Neural cell (in vitro differentiated cells): ENCODE results near the gene FAM186B. TPM values are rescaled to one million over a fixed set of nuclear protein-coding genes. Genes with fewer than 3 reads are reported as not detected.

Source experiments
- H2AFZ ChIP-seq: fragments of 200-600, 300-800 bp; sonication (generic), shearing (Covaris generic); 2 replicates; pipeline ENCODE4 v1.6.0; 2014; ENCODE audit warnings: low read depth, mild to moderate bottlenecking, antibody characterized with exemption, low read length, moderate library complexity
- H3F3A ChIP-seq: fragments of 200-600 bp; shearing (Covaris generic); 2 replicates; pipeline ENCODE4 v1.6.1; 2016; ENCODE audit warnings: mild to moderate bottlenecking, moderate library complexity, mixed read lengths, antibody characterized with exemption, low read length; ENCODE audit not compliant: insufficient read depth, poor library complexity, severe bottlenecking
- H3K27ac ChIP-seq: fragments of 200-600, 300-800 bp; sonication (generic), shearing (Covaris generic); 2 replicates; pipeline ENCODE4 v1.5.1; 2014; ENCODE audit warnings: mild to moderate bottlenecking, low read length, moderate library complexity
- H3K27me3 ChIP-seq: fragments of 300-800, 200-600 bp; sonication (generic), shearing (Covaris generic); 2 replicates; pipeline ENCODE4 v1.6.0; 2014; ENCODE audit warnings: mild to moderate bottlenecking, low read depth, low read length, moderate library complexity; ENCODE audit not compliant: insufficient read depth
- H3K36me3 ChIP-seq: fragments of 300-800, 200-600 bp; sonication (generic), shearing (Covaris generic); 2 replicates; pipeline ENCODE4 v1.5.1; 2014; ENCODE audit warnings: mild to moderate bottlenecking, antibody characterized with exemption, low read length, moderate library complexity; ENCODE audit not compliant: insufficient read depth
- H3K4me2 ChIP-seq: fragments of 300-800, 200-600 bp; sonication (generic), shearing (Covaris generic); 2 replicates; pipeline ENCODE4 v1.6.0; 2014; ENCODE audit warnings: mild to moderate bottlenecking, low read length
- H3K4me3 ChIP-seq: fragments of 300-800, 200-600 bp; sonication (generic), shearing (Covaris generic); 2 replicates; pipeline ENCODE4 v1.5.1; 2014; ENCODE audit warnings: mild to moderate bottlenecking, low read length, moderate library complexity
- H3K79me2 ChIP-seq: fragments of 200-600 bp; shearing (Covaris generic); replicated peaks from 2 replicates; pipeline ENCODE4 v1.6.0; 2014; ENCODE audit warnings: mild to moderate bottlenecking, low read length, moderate library complexity; ENCODE audit not compliant: insufficient read depth
- H3K9ac ChIP-seq: fragments of 300-800, 200-600 bp; sonication (generic), shearing (Covaris generic); 2 replicates; pipeline ENCODE4 v1.6.1; 2016; ENCODE audit warnings: mild to moderate bottlenecking, low read length, mixed read lengths
- H3K9me2 ChIP-seq: fragments of 200-600 bp; shearing (Covaris generic); 2 replicates; pipeline ENCODE4 v1.6.1; 2016; ENCODE audit warnings: mild to moderate bottlenecking, low read length, mixed read lengths; ENCODE audit not compliant: insufficient read depth
- H3K9me3 ChIP-seq: fragments of 200-600, 300-800 bp; sonication (generic), shearing (Covaris generic); 2 replicates; pipeline ENCODE4 v1.6.1; 2016; ENCODE audit warnings: mild to moderate bottlenecking, mixed run types, low read length, moderate library complexity, mixed read lengths
- H4K20me1 ChIP-seq: fragments of 200-600 bp; shearing (Covaris generic); 2 replicates; pipeline ENCODE4 v1.6.1; 2016; ENCODE audit warnings: mild to moderate bottlenecking, mixed run types; ENCODE audit not compliant: insufficient read depth
- CTCF ChIP-seq: fragments of 450-650 bp; IDR thresholded peaks from 2 replicates; pipeline ENCODE4 v1.5.1; 2014; ENCODE audit warnings: antibody characterized with exemption, mild to moderate bottlenecking, moderate library complexity; ENCODE audit not compliant: poor library complexity, severe bottlenecking
- EP300 ChIP-seq: fragments of 450-650 bp; conservative IDR thresholded peaks from 2 replicates; pipeline ENCODE4 v1.6.1; 2014; ENCODE audit warnings: antibody characterized with exemption, mild to moderate bottlenecking, moderate library complexity; ENCODE audit not compliant: poor library complexity, severe bottlenecking
- EZH2 ChIP-seq: fragments of 200-600, 300-800 bp; shearing (Covaris generic), sonication (generic); IDR thresholded peaks from 2 replicates; pipeline ENCODE4 v1.6.1; 2014; ENCODE audit warnings: antibody characterized with exemption, low read length, borderline replicate concordance, mild to moderate bottlenecking; ENCODE audit not compliant: insufficient read depth, poor library complexity, severe bottlenecking
- MXI1 ChIP-seq: fragments of 450-650 bp; conservative IDR thresholded peaks from 2 replicates; pipeline ENCODE4 v1.6.1; 2014; ENCODE audit warnings: antibody characterized with exemption, mild to moderate bottlenecking; ENCODE audit not compliant: poor library complexity, severe bottlenecking
- POLR2AphosphoS5 ChIP-seq: IDR thresholded peaks from 2 replicates; pipeline ENCODE4 v1.6.1; 2012
- RAD21 ChIP-seq: fragments of 450-650 bp; conservative IDR thresholded peaks from 2 replicates; pipeline ENCODE4 v1.6.1; 2014; ENCODE audit warnings: antibody characterized with exemption, mild to moderate bottlenecking, moderate library complexity
- REST ChIP-seq: IDR thresholded peaks from 2 replicates; pipeline ENCODE4 v1.6.1; 2012; ENCODE audit warnings: borderline replicate concordance
- SMC3 ChIP-seq: fragments of 450-650 bp; conservative IDR thresholded peaks from 2 replicates; pipeline ENCODE4 v1.6.1; 2014; ENCODE audit warnings: antibody characterized with exemption, mild to moderate bottlenecking, moderate library complexity; ENCODE audit not compliant: poor library complexity
- TAF1 ChIP-seq: IDR thresholded peaks from 2 replicates; pipeline ENCODE4 v1.6.1; 2012; ENCODE audit warnings: low read depth
- polyA plus RNA-seq: library from polyadenylated mRNA; depleted of rRNA; stranded (reverse); fragments of >200 nt; gene quantifications from 2 replicates; pipeline ENCODE4 v1.2.3, GENCODE V29; 2014

FAM186B gene
- polyA plus RNA-seq, 1 donor from 2014 or later: not detected

GRCh38 chr12:49541140-49541861, 64.1 kb downstream of the FAM186B start:
- Histone ChIP-seq H3K79me2 (no peaks in the 10 kb centered on the region), H3K27ac (no peak overlapping the region), H4K20me1 (no peaks in the 10 kb centered on the region), H3K36me3 (no peaks in the 10 kb centered on the region), H3F3A (no peaks in the 10 kb centered on the region), H2AFZ (no peak overlapping the region), H3K27me3 (peaks cover 77% of the 10 kb centered on the region), H3K9me2 (no peaks in the 10 kb centered on the region), H3K9ac (no peak overlapping the region), H3K9me3 (no peaks in the 10 kb centered on the region), H3K4me3 (no peak overlapping the region), H3K4me2 (no peak overlapping the region)
- TF ChIP-seq MXI1: no peak
- TF ChIP-seq TAF1: no peak
- no peak for TF ChIP-seq EZH2
- no peak for TF ChIP-seq CTCF
- TF ChIP-seq RAD21: no peak
- TF ChIP-seq SMC3: no peak
- TF ChIP-seq EP300: no peak
- TF ChIP-seq REST: no peak
- TF ChIP-seq POLR2AphosphoS5: no peak

DNA sequence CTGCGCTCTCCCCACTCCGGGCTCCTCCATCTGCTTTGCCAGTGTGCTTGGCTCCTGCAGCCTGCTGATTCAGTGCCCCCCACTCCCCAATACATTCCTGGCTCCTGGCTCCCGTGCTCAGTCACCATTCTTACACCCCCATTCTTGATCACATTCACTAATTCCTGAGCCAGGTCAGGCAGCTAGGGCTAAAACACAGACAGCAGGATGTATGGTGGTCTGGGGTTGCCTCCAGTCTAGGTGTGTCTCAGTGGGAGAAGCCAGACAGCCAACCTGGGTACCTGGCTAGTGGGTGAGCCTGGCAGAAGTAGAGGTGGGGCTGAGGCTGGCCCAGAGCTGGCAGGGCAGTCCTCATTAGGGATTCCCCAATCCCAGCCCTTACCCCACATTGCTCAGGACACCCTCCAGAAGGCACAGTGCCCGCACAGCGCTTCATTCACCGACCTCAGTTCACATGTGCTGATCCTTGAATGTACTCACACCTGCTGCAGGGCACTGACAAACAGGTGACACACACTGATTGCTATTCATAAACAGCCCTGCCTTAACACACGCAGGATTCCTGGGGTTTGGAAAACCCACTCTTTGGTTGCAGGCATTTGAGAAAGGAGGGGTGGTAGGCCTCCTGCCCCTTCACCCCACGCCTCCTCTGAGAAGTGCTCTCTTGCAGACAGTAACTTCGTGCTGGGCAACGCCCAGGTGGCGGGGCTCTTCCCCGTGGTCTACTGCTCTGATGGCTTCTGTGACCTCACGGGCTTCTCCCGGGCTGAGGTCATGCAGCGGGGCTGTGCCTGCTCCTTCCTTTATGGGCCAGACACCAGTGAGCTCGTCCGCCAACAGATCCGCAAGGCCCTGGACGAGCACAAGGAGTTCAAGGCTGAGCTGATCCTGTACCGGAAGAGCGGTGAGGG, 65.0 kb downstream of the FAM186B start:
- no peaks in the 10 kb centered on the region for H3K79me2 ChIP-seq
- no peak overlapping the region for H3K27ac ChIP-seq

More for the DNA sequence above, 65.0 kb downstream of the FAM186B start:
- no peaks in the 10 kb centered on the region for H3K36me3 ChIP-seq
- no peak overlapping the region for H3K4me3 ChIP-seq
- peaks cover 79% of the 10 kb centered on the region for H3K27me3 ChIP-seq
- no peak overlapping the region for H3K9ac ChIP-seq
- no peaks in the 10 kb centered on the region for H3K9me2 ChIP-seq
- TF ChIP-seq MXI1 (no peak), RAD21 (no peak), REST (no peak), POLR2AphosphoS5 (no peak), TAF1 (no peak), EZH2 (no peak), SMC3 (no peak), CTCF (no peak), EP300 (no peak)
- no peak overlapping the region for H2AFZ ChIP-seq
- no peak overlapping the region for H3K4me2 ChIP-seq
- no peaks in the 10 kb centered on the region for H3F3A ChIP-seq
- H4K20me1 ChIP-seq: no peaks in the 10 kb centered on the region
- H3K9me3 ChIP-seq: no peaks in the 10 kb centered on the region
